Subcutaneous adipose tissue (tissue), 4 donors: ENCODE data around the gene NCOA7. TPM values are rescaled to one million over a fixed set of nuclear protein-coding genes. Genes with fewer than 3 reads are reported as not detected.

Source experiments
- CTCF ChIP-seq: fragments of 450-650 bp; IDR thresholded peaks from one replicate; pipeline ENCODE4 v1.5.1; 2016; ENCODE audit warnings: low read depth, mild to moderate bottlenecking, control low read depth, antibody characterized with exemption, moderate library complexity
- total RNA-seq, 4 donors: library from RNA; depleted of rRNA; stranded (reverse); fragments of >200 nt; gene quantifications; one replicate each; pipeline ENCODE4 v1.1.0, GENCODE V29; 2016

Gene NCOA7
- total RNA-seq, 4 donors from 2014 or later, result 59.9 to 71.9 (median 62.2) TPM

- no peak for TF ChIP-seq CTCF
Measured at GRCh38 chr6:125959041-125959440, 168.3 kb downstream of the NCOA7 start.

DNA sequence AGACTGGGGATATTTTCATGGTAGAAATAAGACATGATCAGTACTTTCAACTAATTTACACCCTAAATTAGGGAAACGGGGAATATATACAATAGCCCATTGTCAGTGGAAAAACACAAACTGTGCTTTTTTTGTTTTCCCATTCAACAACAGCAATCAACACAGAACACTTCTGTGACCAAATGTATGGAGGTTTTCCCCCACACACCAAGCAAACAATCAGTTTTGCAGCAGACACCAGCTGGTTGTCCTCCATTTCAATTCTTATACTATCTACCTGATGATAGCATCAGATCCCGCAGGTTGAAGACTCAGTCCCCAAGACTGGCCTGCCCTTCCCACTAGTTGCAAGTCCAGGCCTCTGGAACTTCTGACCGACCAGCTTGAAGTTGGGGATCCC is 170.4 kb downstream of the NCOA7 start:
- TF ChIP-seq CTCF, result no peak

DNA sequence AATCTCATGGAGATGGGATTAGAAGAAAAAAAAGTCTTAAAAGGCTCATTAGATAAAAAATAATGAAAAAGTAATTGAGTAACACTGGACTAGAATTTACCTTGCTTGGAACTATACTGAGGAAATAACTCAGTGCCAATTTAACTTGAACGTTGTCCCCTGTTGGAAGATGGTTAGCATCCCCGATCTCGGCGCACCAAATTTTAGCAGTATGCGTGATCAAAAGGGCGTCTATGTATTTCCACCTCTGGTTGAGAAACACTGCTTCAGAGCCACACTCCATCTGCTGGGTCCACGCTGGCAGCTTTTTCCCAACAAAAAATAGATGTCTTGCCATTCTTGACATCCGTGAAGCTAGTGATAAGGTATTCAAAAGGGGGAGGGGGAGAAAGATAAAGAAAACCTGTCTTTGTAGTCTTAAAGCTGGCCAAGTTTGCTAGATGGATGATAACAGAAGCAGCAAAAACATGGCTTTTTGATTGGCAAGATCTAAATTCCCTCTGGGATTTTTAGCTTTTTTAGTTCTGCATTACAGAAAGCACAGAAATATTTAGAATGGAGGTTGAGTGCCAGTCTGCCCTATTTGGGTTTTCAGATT is 172.2 kb downstream of the NCOA7 start:
- TF ChIP-seq CTCF, result no peak

DNA sequence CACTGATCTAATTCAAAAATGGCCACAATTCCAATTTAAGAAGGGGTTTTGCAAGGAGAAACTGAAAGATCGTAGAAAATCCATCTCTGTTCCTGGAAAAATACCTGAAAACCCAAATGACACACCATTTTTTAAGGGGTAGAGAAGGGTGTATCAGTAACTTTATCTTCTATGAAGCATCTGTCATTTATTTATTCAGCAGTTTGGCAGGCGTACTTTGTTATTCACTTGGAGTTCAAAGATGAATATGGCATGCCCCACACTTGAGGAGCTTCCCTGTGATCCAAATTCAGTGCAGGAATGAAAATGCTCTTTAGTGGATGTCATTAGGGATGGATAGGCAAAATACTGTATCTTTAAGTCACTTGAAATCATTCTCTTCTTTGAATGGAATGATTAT is 173.1 kb downstream of the NCOA7 start:
- TF ChIP-seq CTCF, result no peak

DNA sequence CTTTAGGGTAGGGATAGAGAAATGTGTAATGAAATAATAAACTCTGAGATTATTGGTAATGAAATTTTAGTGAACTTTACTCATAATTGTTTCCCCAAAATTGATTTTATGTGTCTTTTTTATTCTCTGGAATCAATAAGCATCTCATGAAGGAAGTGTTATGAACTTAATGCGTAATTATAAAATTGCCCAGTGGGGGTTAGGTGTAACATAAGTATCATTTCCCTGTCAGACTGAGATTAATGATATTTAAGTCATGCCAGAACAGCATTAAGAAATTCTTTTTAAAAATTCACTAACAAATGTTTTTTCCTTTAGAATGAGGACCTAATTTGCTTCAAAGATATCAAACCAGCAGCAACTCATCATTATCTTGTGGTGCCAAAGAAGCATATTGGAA is 175.8 kb downstream of the NCOA7 start:
- TF ChIP-seq CTCF, result no peak

- TF ChIP-seq CTCF, result no peak
Measured at GRCh38 chr6:125968493-125968892, 177.7 kb downstream of the NCOA7 start.

GRCh38 chr6:125970760-125971159 is 180.0 kb downstream of the NCOA7 start:
- no peak for TF ChIP-seq CTCF
